Fibroblast of pulmonary artery (primary cell): ENCODE data around the gene BRD8.

Experiments
- DNase-seq: peaks from one replicate; pipeline ENCODE4 v3.0.0-alpha.2; 2010; ENCODE audit warnings: low read depth
- H3K4me3 ChIP-seq: replicated peaks from 2 replicates; pipeline ENCODE4 v1.5.1; 2011; ENCODE audit warnings: low read depth, mild to moderate bottlenecking, control low read depth, low read length, moderate library complexity
- CTCF ChIP-seq: IDR thresholded peaks from 2 replicates; pipeline ENCODE4 v1.5.1; 2011; ENCODE audit warnings: mild to moderate bottlenecking, control low read depth, low read length, inconsistent platforms; ENCODE audit errors: missing control alignments

The BRD8 gene

GRCh38 chr5:138109463-138110265, 68.8 kb downstream of the BRD8 start:
- DNase-seq = no peak
- H3K4me3 ChIP-seq = no peak overlapping the region
- TF ChIP-seq CTCF = no peak

GRCh38 chr5:138107213-138107612, 71.2 kb downstream of the BRD8 start:
- no peak for DNase-seq
- TF ChIP-seq CTCF = no peak
- no peak overlapping the region for H3K4me3 ChIP-seq

- H3K4me3 ChIP-seq = no peak overlapping the region
- no peak for TF ChIP-seq CTCF
- DNase-seq = no peak
Observed at GRCh38 chr5:138105709-138106108, 72.7 kb downstream of the BRD8 start.

GRCh38 chr5:138103319-138103637, 75.2 kb downstream of the BRD8 start:
- no peak for DNase-seq
- TF ChIP-seq CTCF = no peak
- H3K4me3 ChIP-seq = no peak overlapping the region

- TF ChIP-seq CTCF = no peak
- no peak for DNase-seq
- H3K4me3 ChIP-seq = no peak overlapping the region
Observed at GRCh38 chr5:138102454-138103318, 75.7 kb downstream of the BRD8 start.

GRCh38 chr5:138096997-138097828, 81.2 kb downstream of the BRD8 start:
- no peak for DNase-seq
- H3K4me3 ChIP-seq = no peak overlapping the region
- TF ChIP-seq CTCF = no peak
